GM21619 (cell line): Measurements from ENCODE around the gene MYO18A.

Experiments used
- ATAC-seq: cut with Tn5 transposase; IDR thresholded peaks from one replicate; pipeline ENCODE4 v1.9.1; 2021; ENCODE audit not compliant: unreplicated experiment

The MYO18A gene

DNA sequence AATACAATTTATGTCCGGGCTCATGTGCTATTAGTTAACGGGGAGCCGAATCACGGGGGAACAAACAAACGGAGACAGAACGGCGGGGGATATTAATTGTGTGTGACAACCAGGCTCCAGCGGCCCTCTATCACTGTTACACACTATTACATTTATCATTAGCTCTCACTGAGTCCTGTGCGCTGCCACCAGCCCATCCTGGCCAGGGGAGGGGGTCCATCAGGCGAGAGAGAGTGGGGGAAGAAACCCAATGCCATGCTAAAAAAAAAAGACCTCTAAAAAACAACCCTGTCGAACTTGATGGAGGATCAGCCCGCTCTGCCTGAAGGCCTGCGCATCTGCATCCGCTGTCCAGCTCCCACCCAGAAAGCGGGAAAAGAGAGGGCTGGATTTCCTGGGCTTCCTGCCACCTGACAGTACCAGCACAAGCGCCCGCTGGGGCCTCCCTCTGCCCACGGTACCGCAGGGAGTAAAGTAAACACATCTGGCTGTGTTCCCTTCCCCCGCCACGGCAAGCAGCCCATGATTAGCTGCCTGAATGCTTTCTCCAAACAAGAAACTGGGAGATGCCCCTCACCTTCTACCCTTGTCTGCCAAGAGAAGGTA lies 95.6 kb downstream of the MYO18A start:
- ATAC-seq, result no peak

DNA sequence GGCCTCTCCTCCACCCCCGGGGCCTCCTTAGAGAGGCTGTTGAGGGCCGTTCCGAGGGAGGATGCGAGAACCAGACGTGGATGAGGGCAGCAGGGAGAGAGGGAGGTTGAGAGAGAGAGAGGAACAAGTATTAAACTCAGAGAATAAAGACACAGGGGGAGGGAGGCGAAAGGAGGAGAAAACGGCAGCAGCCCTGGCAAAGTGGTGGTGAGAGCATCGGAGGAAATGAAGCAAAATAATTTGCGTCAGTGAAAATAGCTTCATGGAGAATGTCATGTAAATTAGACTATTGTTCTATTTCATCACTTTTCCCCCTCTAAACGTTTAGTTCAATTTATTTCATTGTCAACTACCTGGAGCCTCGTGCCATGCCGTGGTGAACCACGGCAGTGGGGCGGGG lies 99.2 kb downstream of the MYO18A start:
- ATAC-seq, result no peak

DNA sequence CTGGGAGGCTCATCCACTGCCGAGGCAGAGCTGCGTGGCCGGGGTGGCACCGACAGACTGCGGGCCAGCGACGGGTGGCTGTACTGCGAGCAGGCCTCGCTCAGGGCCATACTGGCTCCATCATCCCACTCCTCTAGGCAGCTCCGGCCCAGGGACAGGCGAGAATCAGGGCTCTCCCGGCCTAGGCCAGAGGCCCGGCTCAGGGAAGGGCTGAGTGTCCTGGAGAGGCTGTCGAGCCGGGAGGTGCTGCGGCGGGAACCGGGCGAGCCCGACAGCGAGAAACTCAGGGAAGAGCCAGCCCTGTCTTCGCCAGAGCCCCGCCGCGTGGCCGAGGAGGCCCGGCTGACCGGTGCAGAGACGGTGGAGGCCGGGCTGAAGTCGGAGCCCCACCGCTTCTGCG lies 99.9 kb downstream of the MYO18A start:
- ATAC-seq, result no peak

DNA sequence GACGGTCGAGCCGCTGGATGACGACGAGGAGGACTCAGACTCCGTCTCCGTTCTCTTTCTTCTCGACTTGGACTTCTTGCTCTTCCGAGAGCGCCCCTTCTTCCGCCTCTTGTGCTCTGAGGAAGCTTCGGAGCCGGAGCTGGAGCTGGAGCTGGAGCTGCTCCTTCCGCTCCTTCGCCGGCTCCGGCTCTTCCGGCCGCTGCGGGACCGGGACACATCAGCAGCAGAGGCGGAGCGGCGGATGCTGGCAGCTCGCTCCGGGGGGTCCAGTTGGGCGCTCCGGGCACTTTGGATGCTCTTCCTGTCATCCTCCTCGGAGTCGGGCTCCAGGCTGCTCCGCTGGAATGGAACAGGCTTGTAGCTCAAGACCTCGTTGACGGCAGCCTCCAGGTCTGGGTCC lies 100.3 kb downstream of the MYO18A start:
- ATAC-seq, result no peak

DNA sequence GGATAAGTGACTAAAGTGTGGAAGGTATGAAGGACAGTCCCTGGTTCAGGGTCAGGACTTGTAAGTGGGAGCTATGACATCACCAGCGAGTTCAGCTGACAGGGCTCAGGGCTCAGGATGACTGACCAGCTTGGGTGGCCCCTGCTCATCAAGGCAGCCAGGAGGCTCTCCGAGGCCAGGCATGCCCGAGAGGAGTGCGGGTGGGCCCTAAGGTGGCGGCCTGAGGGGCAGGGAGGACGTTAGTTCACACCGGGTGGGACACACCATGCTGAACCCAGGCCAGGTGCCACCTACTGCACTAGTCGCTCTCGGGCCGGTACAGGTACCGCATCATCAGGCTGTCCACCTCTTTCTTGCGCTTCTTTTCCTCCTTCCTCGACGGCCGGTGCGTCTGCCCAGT lies 100.8 kb downstream of the MYO18A start:
- no peak for ATAC-seq

DNA sequence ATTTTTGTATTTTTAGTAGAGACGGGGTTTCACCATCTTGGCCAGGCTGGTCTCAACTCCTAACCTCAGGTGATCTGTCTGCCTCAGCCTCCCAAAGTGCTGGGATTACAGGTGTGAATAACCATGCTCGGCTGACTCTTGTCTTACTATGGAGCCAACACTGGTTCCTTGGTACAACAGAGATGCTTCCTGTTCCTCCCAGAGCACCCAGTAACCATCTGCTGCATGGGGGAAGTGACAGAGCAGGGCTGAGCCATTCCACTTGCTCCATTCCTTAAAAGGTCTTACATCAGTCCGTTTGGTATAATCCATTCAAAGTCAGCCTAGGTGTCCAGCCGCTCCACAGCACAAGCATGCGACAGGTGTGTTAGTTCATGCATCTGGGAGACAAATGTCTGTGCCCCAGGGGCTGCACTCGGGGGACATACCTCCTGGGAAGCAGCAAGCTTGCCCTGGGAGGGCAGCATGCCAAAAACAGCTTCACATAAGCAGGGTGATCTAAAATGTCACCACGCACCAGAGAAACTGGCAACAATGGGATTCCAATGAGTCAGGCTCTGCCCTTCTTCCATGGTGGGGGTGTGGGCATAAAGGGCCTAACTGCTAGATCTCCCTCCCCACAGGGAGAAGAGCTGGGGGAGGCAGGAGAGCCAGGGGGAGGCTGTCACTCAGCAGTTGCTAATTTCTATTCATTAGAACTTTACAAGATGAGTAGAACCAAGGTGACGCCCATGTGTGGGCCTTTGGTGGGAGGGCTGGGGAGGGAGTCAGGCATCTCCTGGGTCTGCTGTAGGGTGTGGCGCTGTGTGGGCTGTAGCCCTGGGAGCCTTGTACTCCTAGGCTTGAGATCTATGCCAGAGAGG lies 101.8 kb downstream of the MYO18A start:
- ATAC-seq, result no peak

DNA sequence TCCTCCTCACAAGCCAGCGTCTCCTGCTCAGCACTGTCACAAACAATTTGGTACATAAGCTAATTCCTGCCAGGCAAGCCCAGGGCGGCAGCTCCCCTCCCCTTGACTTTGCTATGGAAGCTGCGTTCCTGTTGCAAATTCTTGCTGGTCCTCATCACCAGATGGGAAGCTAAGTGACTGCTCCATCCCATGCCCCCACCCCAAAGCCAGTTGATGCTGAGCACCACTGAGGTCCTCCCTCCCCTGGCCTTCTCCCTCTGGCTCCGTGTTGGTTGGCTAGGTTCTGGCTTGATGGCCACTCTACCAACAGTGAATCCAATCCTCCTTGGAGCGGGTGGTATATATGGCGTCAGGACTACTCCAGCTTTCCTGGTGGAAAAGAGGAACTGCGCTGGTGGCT lies 102.9 kb downstream of the MYO18A start:
- no peak for ATAC-seq

DNA sequence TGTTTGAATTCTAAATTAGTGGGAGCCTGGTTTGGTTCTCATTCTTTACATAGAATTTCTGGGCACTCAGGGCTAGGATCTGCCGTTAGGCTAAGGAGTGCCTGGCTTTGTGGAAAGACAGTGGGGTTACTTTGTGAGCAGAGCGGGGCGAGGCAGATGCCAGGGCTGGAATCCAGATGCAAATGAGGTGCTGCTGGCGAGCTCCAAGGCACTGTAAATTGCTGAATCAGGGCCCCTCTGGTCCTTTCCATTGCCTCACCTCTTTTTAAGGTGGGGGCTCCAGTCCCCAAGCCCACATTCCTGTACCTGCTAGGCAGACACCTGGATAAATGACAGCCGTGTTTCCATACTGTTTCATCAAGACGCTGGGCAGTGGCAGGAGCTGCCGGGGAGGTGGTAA lies 103.5 kb downstream of the MYO18A start:
- no peak for ATAC-seq

DNA sequence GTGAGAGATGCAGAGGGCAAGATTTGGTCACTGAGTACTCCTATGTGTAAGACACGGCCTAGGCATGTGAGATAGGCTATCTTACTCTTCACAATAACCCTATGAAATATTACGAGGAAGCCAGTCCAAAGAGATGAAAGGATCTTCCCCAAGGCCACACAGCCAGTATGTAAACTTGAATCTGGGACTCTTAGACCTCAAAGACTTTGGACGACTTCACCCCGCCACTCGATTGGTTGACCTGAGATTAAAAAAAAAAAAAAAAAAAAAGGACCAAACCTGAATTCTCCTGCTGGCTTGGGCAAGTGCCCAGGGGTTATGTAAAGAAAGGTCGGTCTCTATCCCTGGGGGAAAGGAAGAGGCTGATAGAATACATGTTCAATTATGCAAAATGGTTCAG lies 104.1 kb downstream of the MYO18A start:
- no peak for ATAC-seq

DNA sequence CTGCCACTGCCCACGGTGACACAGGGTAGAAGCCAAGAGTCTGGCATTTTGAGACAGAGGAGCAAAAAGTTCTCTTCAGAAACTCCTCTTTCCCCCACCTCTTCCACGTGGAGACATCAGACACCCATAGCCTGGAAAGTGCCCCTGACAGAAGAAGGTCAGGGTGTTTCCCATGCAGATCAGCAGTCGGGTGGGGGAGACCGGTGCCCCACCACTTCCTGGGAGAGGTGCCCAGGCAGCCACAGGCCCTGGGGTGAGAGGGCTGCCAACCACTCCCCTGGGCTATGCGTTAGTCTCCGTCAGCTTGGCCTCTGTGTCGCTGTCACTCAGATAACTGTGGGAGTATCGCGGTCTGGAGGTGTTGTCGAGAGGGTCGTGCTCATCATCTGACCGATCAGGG lies 105.7 kb downstream of the MYO18A start:
- ATAC-seq, result no peak

DNA sequence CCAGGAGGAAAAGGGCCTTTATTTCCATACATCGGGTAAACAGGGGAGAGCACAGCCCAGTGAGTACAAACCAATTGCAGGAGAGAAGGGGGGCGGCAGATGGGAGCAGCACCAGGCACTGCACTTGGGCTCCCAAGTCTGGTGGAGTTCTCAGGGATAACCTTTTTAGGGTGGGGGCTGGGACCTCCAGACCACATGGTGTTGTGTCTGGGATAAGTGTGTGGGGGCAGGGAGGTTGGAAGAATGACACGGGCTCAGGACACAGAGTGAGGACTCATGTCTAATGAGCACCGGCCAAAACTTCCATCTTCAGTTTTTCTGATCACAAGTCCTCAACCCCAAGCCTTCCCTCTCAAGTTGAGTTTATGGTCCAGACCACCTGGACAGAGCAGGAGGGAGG lies 106.7 kb downstream of the MYO18A start:
- no peak for ATAC-seq

DNA sequence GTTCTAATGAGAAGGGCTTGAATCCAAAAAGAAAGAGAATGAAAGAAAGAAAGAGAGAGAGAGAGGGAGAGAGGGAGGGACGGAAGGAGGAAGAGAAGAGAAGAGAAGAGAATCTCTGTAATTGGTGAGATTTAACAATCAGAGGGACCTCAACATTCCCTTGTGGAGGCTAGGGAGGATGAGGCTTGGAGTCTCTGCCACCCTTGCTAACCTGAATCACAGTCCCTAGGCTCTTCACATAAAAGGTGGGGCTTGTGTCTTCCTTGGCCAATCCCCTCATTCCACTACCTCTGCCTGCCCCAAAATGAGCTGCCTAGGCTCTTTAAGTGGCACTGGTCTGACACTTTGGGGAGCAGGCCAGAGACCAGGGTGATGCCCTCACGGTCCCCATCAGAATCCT lies 107.2 kb downstream of the MYO18A start:
- no peak for ATAC-seq

DNA sequence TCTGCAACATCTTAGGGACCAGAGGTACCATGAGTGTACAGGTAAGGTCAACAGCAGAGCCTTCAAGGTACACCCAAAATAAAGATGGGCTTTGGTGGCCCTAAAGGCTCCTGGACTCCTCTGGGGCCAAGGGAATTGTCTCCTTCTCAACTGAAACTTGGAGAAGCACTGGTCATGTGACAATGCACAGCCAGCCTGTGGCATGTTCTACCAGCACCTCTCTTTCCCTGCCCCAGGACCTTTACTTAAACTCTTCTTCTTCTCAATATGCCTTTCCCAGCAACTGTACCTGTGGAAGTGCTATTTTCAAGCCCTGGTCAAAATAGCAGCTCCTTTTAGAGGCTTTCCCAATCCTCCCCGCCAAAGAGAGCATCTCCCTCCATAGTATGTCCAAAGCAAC lies 108.9 kb downstream of the MYO18A start:
- no peak for ATAC-seq

DNA sequence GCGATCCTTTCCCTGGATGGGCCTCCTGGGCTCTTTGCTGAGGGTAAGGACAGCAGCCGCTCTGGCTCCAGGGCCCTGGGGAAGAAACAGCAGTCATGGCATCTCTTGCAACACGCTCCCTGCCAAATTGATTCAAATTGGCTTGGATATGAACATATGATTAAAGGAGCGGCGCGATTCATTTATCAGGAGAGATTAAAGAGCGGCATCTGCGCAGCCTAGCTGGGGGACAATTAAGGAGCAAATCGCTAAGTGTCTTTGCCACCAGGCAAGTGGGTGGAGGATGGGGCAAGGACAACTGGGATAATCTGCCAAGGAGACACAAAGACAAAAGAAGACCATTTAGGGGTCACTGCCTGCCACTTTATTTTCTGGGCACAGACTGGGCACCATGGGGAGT lies 109.4 kb downstream of the MYO18A start:
- ATAC-seq, result no peak

DNA sequence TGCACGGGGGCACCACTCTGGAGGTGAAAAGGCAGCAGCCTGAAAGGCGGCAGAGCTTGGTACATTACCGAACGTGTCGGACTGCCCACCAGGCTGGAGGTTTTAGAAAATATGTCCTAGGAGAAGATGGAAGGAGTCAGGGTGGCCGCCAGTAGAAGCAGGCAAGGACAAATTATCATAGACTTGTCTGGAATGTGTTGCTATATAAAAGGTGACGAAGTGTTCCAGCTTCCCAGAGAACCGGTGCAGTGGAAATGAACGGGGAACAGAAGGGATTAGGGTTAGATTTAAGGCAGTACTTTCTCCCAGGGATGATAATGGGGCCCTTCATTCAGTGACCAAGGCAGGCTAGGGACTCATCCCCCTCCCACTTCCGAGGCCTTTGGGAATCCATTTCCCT lies 109.9 kb downstream of the MYO18A start:
- no peak for ATAC-seq

DNA sequence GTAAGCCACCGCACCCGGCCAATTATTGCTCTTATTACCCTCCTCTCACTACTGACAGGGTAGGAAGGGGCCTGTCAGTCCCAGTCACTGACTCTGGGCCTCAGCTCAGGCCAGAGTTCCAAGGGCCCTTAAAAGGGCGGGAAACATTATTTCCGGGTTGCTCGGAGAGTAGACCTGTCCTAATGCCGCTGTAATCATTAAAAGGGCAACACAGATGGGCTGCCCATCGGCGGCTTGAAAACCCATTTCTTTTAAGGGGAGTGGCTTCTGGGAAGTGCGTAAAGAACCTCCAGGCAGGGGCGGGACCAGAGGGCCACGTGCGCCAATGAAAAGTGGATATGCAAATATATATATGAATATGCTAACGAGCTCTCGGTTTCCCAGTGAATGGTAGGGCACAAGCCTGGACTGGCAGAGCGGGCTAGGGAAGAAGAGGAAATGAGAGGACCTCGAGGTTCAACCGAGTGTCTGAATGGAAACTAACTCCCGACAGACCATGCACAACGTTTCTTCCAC lies 110.6 kb downstream of the MYO18A start:
- no peak for ATAC-seq

DNA sequence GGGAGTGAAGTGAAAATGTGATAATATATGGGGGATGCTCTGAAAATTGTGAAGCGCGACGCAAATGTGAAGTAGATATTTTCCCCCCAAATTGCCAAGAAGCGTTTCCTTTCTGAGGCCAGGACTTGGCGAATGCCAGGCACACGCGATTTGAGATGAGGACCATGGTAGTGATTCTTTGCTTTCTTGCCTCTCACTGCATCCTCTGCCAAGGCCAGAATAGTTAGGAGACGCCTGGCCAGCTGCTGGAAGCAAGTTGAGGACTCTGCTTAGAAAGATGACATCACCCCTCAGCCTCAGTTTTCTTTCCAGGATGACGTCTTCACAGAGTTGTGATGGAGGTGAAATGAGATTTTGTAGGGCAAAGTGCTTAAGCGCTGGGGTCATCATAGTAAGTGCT lies 111.4 kb downstream of the MYO18A start:
- ATAC-seq, result no peak

DNA sequence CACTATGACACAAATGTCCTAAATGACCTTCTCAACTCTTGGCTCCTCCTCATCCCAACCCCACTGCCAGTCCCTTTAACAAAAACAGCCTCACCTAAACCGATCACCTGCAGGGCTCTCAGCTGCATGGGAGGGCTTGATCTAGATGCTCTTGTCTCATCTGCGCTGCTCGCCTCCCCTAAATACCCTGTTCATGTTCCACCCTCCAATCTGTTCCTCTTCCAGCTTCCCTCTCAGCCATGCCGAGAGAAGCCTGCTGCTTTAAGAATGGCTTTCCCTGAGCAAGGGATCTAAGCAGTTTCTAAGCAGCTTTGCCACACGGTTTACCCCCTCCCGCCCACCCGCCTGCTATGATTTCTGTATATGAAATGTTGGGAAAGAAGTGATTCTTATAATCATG lies 113.6 kb downstream of the MYO18A start:
- ATAC-seq, result no peak

DNA sequence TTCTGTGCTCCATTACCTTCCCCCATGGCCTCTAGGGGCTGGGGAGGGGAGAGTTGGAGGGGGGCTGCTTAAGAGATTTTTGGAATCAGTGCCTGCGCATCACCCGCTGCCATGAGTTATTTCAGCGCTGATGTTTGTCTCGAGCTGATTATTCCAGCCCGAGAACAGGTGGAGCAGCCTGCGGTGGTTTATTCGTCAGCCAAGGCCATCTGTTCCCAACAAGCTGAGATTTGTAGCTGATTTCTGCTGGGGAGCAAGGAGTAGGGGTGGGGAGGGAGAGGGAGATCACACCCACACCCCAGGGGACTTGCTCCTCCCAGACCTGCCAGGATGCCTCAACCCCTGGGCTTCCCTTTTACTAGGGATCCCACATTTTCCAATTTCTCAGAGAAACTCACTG lies 114.2 kb downstream of the MYO18A start:
- no peak for ATAC-seq

DNA sequence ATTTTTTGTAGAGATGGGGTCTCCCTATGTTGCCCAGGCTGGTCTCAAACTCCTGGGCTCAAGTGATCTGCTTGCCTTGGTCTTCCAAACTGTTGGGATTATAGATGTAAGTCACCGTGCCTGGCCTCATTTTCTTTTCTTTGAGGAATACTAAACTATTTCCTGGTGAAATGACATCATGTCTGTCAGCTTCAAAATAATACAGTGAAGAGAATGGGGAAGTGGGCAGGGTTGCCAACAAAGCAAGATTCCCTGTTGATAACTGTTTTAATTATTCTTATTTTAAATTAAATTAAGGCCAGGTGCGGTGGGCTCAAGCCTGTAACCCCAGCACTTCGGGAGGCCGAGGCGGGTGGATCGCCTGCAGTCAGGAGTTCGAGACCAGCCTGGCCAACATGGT lies 116.2 kb downstream of the MYO18A start:
- no peak for ATAC-seq

DNA sequence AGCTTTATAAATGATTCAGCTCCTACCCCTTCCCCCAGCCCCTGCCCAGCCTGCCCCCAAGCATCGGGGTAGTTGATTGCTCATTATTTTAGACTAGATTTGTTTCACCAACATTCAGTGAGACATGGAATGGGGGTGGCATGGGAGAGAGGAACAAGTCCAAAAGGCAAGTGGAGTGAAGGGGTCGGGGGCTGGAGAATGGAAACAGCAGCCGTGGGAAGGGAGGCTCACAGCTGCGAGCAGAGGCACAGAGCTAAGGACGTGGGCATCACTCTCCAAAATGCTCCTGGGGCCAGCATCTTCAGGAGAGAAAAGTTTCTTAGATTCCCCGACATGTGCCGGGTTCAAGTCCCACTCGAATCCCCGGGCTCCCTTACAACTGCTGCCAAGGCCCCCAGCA lies 118.0 kb downstream of the MYO18A start:
- no peak for ATAC-seq

DNA sequence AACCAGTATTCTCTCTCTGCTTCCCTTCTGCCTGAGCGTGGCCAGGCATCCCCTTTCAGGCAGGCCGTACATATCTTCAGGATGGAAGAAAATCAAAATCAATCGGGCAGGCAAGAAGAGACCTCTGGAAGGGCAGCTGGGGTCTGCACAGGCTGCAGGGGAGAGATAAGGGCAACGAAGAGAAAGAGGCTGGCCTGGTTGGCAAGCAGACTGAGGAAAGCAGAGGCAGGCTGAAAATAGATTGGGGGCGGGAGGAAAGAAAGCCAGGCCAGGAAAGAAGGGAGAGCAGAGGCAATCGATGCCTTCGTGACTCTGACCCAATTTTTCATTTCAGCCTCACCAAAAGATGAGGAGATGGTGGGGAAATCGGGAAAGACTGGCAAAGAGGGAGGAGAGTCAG lies 119.2 kb downstream of the MYO18A start:
- ATAC-seq, result no peak

DNA sequence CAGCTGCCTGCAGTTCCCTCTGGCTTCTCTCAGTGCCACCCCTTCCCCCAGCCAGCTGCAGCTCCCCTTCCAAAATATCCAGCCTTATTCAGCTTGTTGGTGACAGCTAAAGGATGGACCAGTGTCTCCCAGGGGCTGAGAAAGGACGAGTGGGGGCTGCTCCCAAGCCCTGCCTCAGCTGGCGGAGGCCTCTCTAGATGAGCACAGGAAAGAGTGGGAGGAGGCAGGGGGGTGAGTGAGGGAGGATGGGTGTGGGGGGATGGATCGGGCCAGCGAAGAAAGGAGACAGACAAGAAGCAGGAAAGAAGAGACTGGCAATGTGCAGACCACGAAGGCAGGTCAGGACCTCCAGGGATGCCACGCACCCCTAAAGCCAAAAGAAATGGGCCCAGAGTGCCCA lies 119.7 kb downstream of the MYO18A start:
- ATAC-seq, result no peak
